ENCODE data around the gene RBM3. TPM values are rescaled to one million over a fixed set of nuclear protein-coding genes. Genes with fewer than 3 reads are reported as not detected.

The RBM3 gene
- total and polyA plus RNA-seq, 2 of the 4 experiments (the other 2 are of a cell fraction), result 243 to 386 TPM

DNA sequence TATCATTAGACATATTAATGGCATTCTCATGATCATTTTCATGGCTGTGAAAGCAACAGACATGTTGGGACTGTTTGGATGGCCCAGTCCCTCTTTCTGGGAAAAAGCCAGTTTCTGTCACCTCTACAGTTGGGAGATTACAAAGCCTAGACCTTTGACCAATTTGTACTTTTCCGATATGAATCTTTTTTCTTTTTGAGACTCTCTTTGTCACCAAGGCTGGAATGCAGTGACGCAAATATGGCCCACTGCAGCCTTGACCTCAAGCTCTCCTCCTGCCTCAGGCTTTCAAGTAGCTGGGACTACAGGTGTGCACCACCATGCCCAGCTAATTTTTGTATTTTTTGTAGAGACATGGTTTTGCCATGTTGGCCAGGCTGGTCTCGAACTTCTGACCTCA, 25.4 kb upstream of the RBM3 start:
- Histone ChIP-seq H4K5ac (ENCODE audit: low read depth, low read length) (no peak overlapping the region), H3K4me2 (ENCODE audit: low read depth, low read length) (no peak overlapping the region), H3K9ac (ENCODE audit: low read depth, low read length) (no peak overlapping the region), H4K20me1 (ENCODE audit: insufficient read depth, low read length) (no peaks in the 10 kb centered on the region), H2AK5ac (ENCODE audit: low read depth, low read length) (no peak overlapping the region), H3K4ac (ENCODE audit: low read depth, low read length) (no peak overlapping the region), H2AFZ (replicated peaks; ENCODE audit: low read length, poor library complexity) (no peak overlapping the region), H2BK15ac (ENCODE audit: low read depth, low read length) (no peak overlapping the region), H2BK20ac (ENCODE audit: low read depth, low read length) (no peak overlapping the region), H3K79me1 (ENCODE audit: low read depth in 1 of 2, low read length in 2 of 2) (no peaks in the 10 kb centered on the region; a peak in 1 of 4 replicates), H3K56ac (ENCODE audit: extremely low read depth, insufficient read depth, low read length) (no peak overlapping the region), H4K8ac (ENCODE audit: low read depth in 2 of 2, low read length in 2 of 2) (no peak overlapping the region), H3K27me3 (ENCODE audit: control insufficient read depth, insufficient read depth, low read length) (no peaks in the 10 kb centered on the region), H2AK9ac (replicated peaks; ENCODE audit: low read depth, low read length, poor library complexity) (no peak overlapping the region), H3K27ac (ENCODE audit: insufficient read depth, low read length) (no peak overlapping the region), H3K18ac (ENCODE audit: low read depth, low read length) (no peak overlapping the region), H3K9me1 (ENCODE audit: insufficient read depth, low read length) (no peaks in the 10 kb centered on the region), H3K4me1 (ENCODE audit: control insufficient read depth, insufficient read depth, low read length) (no peaks in the 10 kb centered on the region), H2BK5ac (ENCODE audit: low read depth, low read length, poor library complexity, severe bottlenecking) (no peak overlapping the region), H3K14ac (replicated peaks; ENCODE audit: low read depth, low read length) (no peak overlapping the region), H3K9me3 (ENCODE audit: control insufficient read depth, insufficient read depth, low read length) (no peaks in the 10 kb centered on the region), H4K91ac (ENCODE audit: insufficient read depth, low read depth, low read length) (no peak overlapping the region), H2BK120ac (ENCODE audit: low read depth, low read length) (no peak overlapping the region), H3K23ac (ENCODE audit: low read depth, low read length) (no peak overlapping the region), H3K4me3 (ENCODE audit: insufficient read depth, low read depth, low read length) (no peak overlapping the region), H3K36me3 (ENCODE audit: control insufficient read depth, insufficient read depth, low read length) (peaks cover 7% of the 10 kb centered on the region; the same call in 1 of the 2 replicates)
- intact Hi-C loops (cut with micrococcal nuclease), result no loop called here
- dilution Hi-C loops (cut with HindIII; ENCODE audit: low sequenced_read_pairs, unreplicated experiment), result no loop called here
- TF ChIP-seq CTCF (conservative IDR thresholded peaks at IDR 0.05; ENCODE audit: low read depth, low read length) (no peak), BHLHE40 (IDR thresholded peaks at IDR 0.05; ENCODE audit: low read depth, low read length) (no peak), POLR2A (IDR thresholded peaks at IDR 0.05; ENCODE audit: low read depth, low read length) (no peak), MXI1 (IDR thresholded peaks at IDR 0.05; ENCODE audit: borderline replicate concordance, low read depth, low read length) (no peak), FOS (IDR thresholded peaks at IDR 0.05; ENCODE audit: low read depth, low read length) (no peak), SMC3 (IDR thresholded peaks at IDR 0.05; ENCODE audit: low read depth, low read length) (no peak), NFE2L2 (IDR thresholded peaks at IDR 0.05; ENCODE audit: low read depth, low read length) (no peak)
- TF ChIP-seq, protein P1, sequence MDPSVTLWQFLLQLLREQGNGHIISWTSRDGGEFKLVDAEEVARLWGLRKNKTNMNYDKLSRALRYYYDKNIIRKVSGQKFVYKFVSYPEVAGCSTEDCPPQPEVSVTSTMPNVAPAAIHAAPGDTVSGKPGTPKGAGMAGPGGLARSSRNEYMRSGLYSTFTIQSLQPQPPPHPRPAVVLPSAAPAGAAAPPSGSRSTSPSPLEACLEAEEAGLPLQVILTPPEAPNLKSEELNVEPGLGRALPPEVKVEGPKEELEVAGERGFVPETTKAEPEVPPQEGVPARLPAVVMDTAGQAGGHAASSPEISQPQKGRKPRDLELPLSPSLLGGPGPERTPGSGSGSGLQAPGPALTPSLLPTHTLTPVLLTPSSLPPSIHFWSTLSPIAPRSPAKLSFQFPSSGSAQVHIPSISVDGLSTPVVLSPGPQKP (IDR thresholded peaks at IDR 0.05; ENCODE audit: borderline replicate concordance, low read depth, low read length), result no peak
- no peak for ATAC-seq (ENCODE audit: low read depth)
- 100% methylated on average over 1 of the region's 3 CpGs; no CpG with 5 or more reads in 1 of the 2 experiments for WGBS, 2 experiments (ENCODE audit: extremely low coverage in 2 of 2, insufficient read length in 1 of 2)
- no TSS peak for BruUV-seq (replicated peaks)
- POLR2A ChIA-PET (ENCODE audit: unreplicated experiment), result no interaction called here
- in situ Hi-C loops (cut with MboI; ENCODE audit: low sequenced_read_pairs), result no loop called here
- CTCF ChIA-PET, result no interaction called here
- DNase-seq, result no peak

All from IMR-90 (cell line).